Measurements from ENCODE around the gene RNF212.
"Not testable (repeated sequence)": the region's sequence is repeated elsewhere in the genome, so short reads cannot be mapped to it uniquely, and the experiment has no call there.

RNF212 gene, protein sequence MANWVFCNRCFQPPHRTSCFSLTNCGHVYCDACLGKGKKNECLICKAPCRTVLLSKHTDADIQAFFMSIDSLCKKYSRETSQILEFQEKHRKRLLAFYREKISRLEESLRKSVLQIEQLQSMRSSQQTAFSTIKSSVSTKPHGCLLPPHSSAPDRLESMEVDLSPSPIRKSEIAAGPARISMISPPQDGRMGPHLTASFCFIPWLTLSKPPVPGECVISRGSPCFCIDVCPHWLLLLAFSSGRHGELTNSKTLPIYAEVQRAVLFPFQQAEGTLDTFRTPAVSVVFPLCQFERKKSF

DNA sequence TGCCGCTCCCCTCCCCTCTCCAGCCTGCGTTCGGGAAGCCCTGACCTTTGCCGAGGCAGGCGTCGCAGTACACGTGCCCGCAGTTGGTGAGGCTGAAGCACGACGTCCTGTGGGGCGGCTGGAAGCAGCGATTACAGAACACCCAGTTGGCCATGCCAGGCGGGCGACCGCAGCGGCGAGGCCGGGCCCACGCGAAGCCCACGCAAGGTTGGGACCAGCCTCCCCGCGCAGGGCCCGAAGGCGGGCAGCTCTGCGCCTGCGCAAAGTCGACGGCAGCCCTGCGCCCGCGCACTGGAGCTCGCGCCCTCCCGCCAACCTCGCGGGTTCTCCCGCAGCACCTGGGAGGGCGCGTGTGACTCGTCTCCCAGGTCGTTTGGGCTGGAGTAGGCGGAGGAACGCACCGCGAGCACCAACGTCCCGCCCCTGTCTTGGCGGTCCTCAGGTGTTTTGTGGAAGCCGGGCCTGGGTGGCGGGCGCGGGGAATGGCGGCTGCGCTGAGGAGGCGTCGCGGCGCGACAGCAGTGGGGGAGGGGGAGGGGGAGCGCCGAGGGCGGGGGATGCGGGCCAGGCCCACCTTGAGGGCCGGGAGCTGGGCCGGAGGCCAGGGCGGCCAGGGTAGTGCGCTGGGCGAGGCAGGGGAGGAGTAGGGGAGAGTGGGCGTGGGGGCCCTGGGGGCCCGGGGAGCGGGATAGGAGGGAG lies at the start of gene RNF212:
Gene RNF212, minus strand, starts transcription at position 254 of the 699 bp plus-strand sequence. Its CDS starts 100 bp downstream, at position 154.
- DNase-seq: no peak

DNA sequence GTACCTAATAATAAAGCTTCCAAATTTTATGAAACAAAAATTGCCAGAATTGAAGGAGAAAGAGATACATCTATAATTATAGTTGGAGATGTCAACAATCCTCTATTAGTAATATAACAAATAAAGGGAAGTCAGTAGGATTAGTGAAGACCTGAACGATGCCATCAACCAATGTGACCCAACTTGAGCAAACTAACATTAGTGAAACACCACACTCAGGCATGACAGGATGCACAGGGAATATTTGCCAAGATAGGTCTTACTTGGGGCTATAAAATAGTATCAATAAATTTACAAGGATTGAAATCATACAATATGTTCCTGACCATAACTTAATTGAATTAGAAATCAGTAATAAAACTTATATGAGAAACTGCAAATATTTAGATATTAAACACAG lies 47.0 kb upstream of the RNF212 start:
- DNase-seq: no peak

DNA sequence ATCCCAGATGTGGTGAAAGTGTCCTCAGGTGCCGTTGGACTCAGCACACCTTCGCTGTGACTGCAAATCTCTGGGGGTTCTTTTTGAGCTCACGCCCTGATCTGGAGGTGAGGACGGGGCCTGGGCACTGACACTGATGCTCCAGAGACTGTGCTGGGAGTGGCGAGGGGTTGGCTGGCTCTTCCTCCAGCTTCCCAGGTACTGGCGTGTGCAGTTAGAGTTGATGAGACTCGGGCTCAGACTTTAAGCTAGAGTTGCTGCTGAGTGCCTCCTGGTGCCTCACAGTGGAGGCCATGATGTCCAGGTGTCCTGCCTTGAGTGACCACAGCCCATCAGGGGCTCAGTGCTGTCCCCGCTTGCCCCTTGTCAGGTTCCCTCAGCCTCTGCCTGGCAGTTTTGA lies 42.7 kb upstream of the RNF212 start:
- no peak for DNase-seq

DNA sequence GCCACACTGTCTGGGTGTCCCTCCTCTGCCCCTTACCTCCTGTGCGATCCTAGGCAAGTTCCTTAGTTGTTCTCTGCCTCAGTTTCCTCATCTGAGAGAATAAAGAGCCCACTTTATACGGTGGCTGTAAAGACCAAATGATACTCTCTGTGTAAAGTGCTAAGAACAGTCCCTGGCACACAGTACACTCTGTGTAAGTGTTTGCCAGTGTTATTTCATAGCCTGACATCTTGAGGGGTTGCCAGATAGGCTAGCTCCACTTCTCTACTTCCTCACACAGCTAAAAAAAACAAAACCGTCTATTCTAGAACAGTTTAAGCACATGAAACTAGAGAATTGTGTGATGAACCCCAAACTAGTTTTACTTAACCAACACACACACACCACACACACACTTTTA lies 42.0 kb upstream of the RNF212 start:
- no peak for DNase-seq

DNA sequence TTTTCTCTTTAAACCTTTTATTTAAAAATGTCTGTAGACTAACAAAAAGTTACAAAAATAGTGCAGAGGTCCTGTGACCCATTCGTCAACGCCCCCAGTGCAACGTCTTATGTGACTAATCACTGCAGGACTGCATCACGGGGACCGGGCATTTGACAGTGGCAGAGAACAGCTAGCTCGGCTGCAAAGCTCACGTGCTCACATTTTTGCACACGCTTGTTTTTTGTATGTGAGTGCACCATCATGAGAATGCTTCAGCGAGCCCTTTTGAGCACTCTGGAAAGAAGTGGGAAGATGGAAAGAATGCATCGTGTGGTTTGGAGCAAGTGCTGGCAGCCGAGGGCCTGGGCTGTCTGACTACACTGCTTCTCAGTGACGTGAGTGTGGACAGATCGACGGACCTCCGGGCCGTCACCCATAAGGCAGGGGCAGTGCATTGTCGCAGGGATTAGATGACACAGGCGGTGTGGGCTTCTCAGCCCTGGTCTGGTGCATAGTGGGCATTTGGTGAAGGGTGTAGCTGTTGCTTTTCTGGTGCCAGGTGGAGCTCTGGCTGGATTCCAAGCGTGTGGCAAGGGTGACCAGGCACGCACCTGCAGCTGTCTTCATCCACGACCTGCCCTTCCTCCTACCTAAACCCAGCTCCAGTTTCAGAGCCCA lies 41.3 kb upstream of the RNF212 start:
- no peak for DNase-seq

DNA sequence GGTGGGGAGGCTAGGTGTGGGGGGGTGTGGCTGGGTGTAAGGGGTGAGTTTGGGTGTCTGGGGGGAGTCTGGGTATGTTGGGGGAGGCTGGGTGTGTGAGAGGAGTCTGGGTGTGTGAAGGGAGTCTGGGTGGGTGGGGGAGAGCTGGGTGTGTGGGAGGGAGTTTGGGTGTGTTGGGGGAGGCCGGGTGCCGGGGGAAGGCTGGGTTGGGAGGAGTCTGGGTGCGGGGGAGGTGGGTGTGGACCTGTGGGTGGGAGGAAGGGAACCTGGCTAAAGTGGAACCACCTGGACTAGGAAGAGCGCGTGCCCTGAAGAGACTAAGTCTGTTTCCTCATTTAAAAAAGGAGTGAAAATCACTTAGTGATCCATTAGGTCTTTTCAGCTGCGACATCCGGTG lies 40.8 kb upstream of the RNF212 start:
- DNase-seq: no peak

DNA sequence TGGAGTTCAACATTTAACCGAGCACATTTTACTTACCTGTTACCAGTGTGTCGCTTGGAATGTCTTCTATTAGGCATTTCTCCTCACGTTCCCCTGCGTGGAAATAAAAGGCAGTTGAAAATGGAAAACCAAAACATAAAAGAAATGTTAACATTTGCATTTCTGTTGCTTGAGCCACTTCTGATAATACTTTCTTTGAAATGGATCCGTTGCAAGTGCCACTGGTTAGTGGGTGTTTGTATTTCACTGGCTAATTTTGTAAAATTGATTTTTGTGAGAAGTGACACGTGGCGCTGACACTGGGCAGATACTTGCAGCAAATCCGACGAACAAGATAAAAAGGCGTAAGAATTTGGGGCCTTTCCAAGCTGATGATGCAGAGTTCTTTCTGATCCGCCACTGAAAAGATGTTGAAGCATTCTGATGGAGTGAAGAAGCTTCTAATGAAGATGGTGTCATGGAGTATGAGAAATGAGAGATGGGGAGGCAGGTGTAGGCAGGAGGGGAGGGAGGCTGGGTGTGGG lies 40.3 kb upstream of the RNF212 start:
- no peak for DNase-seq

DNA sequence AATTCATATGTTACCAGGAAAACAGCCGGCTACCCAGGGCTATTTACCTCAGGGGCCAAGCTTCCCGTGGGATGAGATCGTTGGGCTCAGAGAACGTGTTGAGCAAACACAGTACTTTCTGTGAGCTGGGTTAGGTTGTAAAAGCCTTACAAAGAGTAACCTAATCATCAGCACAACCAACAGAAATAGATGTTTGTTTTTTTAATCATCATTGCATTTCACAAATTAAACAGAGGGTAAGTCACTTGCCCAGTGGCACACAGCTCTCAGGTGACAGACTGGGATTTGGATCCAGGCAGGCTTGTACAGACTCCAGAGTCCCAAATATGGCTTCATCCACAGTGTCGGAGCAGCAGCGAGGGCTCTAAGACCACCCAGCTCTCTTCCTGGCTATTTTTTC lies 38.9 kb upstream of the RNF212 start:
- no peak for DNase-seq

DNA sequence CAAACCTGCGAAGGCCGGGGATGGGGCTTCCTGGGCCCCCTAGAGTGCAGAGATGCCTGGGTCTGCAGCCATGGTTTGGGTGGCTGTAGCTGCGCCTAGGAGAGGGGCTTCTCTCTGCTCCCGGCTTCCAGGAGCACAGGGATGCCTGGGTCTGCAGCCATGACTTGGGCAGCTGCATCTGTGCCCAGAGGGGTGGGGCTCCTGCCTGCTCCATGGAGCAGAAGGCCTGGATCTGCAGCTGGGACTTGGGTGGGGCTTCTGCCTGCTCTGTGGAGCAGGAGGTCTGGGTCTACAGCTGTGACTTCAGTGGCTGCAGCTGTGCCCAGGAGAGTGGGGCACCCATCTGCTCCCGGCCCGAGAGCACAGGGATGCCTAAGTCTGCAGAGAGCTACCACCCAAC lies 38.2 kb upstream of the RNF212 start:
- DNase-seq: no peak

DNA sequence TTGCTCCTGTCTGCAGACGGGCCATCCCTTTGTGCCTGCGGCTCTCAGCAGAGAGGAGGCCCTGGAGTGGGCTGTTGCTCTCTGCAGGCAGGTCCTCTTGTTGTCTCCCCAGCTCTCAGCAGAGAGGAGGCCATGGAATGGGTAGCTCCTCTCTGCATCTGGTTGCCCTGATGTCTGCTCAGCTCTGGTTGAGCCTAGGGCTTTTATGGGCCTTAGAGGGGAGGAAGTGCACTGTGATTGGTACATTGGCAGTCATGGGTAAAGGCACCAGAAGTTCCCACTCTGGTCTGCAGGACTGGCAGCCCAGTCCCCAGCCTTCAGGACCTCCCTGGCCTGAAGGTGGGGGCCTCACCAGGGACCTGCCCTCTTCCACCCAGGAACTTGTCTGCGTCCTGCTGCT lies 37.5 kb upstream of the RNF212 start:
- DNase-seq: no peak

DNA sequence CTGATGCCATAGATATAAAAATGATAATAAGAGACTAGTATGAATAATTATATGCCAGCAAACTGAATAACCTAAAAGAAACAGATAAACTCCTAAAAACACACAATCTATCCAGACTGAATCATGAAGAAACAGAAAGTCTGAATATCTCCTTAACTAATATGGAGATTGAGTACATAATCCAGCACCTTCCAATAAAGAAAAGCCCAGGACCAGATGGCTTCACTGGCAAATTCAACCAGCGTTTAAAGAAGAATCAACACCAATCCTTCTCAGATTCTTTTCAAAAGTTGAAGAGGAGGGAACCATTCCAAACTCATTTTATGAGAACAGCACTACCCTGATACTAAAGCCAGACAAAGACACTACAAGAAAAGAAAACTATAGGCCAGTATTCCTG lies 26.5 kb upstream of the RNF212 start:
- DNase-seq: no peak

DNA sequence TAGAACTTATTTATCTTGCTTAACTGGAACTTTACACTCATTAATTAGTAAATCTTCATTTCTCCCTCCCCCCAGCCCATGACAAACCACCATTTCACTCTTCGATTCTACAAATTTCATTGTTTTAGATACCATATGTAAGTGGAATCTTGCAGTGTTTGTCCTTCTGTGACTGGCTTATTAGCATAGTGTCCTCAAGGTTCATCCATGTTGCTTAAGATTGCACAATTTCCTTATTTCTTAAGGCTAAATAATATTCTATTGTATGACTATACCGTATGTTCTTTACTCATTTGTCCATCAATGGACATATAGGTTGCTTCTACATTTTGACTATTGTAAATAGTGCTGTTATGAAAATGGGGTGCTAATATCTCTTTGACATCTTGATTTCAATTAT lies 24.5 kb upstream of the RNF212 start:
- no peak for DNase-seq

DNA sequence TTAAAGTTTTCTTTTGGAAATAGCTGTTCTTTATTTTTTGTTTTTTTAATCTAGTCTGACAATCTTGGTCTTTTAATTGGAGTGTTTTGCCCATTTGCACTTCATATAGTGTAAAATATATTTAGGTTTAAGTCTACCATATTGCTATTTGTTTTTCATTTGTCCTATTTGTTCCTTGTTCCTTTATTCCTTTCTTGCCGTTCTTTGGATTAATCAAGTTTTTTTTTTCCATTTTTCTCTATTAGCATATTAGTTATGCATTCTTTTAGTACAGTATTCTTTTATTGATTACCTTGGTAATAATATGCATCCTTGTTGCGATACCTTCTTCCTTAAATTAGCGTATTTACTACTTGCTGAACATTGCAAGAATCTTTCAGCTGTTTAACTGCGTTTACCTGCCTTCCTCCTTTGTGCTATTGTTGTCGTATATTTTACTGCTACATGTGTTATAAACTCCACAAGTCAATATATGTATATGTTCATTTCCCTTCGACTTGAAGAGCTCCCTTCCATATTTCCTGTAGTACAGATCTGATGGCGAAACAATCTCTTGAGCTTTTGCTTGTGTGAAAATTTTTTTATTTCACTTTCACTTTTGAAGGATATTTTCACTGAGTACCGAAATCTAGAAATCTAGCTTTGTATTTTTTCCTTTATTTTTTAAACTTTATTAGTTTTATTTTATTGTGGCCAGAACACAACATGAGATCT lies 23.9 kb upstream of the RNF212 start:
- DNase-seq: no peak

DNA sequence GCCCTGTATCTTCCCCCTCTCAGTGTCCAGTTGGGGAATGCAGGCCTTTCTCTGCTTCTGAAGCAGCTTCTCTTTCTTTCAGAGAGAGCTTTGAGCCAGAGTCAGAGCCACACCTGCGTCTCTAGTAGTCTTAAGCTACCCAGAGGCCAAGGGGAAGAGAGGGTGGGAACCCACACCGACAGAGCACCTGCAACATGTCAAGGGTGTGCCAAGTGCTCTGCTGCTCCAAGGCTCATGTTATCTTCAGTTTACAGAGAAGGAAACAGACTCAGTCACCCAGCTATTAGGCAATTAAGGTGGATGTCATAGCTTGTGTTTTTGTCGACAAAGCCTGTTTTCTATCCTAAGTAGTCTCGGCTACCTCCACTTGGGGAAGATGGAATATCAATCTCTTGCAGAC lies 22.7 kb upstream of the RNF212 start:
- no peak for DNase-seq

DNA sequence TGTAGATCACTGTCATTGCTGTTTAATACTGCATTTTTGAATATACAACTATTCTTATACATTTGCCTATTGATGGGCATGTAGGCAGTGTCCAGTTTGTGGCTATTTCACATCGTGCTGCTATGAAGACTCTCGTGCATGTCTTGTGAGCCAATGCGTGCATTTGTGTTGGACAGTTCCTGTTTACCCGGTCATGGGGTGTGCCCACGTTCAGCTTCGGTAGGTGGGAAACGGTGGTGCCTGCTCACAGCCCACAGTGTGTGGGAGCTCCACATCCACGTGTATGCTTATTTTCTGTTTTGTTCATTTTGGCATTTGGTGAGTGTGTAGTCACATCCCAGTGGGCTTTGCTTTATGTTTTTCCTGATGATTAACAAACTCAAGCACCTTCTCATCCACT lies 19.7 kb upstream of the RNF212 start:
- no peak for DNase-seq

DNA sequence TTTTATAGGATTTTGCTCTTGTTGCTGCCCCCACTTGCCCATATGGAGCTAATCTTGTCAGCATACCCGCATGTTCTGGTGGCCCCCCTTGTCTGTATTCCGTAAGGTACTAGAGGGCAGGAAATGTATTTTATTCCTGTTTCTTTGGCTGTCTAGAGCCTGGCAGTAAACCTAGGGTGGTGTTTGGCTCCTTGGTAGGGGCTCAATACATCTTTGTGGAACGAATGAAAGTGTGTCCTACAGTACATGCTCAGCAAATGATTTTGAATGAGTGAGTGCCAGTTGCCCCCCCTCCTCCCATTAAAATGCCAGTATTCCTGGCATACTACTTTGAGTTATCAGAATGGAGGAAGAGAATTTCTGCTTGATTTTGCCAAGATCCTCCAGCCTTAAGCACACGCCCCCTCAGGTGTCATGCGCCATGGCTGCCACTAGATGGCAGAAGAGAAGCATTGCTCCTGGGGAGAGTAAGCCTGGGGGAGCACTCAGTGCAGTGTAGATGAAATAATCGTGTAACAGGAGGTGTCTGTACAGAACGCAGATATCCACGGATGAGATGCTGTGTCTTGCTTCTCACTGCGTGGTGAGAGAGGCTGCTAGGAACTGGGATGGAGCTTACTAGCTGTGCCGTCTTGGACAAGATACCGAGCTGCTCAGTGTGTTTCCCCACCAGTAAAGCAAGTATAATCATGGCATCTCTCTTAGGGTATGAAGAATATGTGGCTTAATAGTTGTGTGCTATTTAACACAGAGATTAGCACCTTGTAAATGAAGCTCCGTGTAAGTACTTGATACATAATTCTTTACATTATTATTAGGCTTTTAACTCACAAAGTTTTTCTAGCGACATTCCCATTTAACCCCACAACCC lies 17.2 kb upstream of the RNF212 start:
- DNase-seq: peak in 12 of 14 donors; percentile 14 to 76 (median 36)

DNA sequence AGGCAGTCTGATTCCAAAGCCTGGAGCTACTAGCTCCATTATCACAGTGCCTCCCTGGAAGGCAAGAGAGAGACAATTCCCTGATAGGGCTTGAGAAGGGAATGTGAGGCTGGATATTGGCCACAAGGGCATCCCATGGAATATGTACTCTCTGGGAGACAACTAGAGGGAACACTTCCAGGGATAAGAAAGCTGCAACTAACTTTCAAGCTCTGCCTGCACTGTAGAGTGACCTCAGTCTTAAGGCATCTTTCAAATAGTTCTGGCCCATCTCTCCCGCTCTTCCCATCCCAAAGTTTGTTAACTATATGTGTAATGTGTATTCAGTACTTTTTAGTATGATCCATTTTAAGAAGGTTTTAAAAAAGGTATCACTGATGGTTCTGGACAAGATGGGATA lies 13.1 kb upstream of the RNF212 start:
- DNase-seq: no peak

DNA sequence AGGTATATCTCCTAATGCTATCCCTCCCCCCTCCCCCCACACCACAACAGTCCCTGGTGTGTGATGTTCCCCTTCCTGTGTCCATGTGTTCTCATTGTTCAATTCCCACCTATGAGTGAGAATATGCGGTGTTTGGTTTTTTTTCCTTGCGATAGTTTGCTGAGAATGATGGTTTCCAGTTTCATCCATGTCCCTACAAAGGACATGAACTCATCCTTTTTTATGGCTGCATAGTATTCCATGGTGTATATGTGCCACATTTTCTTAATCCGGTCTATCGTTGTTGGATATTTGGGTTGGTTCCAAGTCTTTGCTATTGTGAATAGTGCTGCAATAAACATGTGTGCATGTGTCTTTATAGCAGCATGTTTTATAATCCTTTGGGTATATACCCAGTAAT lies 12.1 kb upstream of the RNF212 start:
- DNase-seq: not testable (repeated sequence)

DNA sequence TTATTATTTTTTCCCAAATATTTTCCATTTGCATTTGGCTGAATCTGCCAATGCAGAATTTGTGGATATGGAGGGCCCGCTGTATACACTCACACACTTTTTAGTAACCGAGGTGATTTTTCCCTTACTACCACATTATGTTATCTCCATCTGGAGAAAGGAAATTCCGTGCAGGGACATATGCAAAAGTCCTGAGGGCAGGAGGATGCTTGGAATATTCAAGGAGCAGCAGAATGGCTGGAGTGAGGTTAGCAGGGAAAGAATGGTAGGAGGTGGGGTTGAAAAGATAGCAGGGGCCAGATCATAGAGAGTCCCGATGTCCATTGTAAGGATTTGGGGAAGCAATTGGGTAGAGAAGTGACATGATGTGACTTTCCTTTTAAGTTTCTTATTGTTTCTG lies 11.5 kb upstream of the RNF212 start:
- no peak for DNase-seq

DNA sequence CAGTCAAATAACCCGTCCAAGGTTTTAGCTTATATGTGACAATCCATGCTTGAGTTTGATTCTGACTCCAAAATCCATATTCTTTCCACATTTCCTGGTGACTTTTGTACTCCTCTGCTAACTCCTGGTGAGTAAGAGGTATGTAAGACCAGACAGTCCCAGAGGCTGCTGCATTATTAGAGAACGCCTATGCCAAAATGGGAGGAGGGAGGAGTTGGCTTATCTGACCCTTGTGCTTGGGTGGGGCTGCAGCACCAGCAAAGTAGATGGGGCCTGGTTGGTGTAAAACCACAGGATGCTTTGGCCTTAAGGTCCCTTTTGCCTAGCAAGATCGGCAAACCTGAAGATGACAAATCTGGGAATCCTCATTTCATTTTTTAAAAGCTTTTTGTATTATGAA lies 9.1 kb upstream of the RNF212 start:
- no peak for DNase-seq

DNA sequence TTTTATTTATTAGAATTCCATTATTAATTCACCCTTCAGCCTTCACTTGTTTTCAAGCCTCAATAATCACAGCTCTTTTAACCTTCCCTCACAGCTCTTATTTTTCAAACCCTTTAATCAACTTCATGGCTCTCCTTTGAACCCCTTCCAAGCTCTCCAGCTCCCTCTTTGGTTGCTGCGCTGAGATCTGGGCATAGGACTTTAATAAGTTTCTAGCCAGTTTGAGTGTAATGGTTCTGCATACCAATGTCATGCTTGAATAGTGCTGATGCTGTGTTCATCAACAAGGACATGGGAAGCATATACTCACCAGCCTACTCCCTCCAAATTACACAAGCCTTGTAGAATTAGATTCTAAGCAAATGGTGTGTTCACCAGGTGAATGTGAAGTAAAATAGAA lies 3.5 kb upstream of the RNF212 start:
- peak in 2 of 14 donors; percentile 0 to 16 for DNase-seq

Data from C1 segment of cervical spinal cord (tissue), 14 donors.